Fibroblast of the aortic adventitia (primary cell): ENCODE data around the gene COL18A1. TPM values are rescaled to one million over a fixed set of nuclear protein-coding genes. Genes with fewer than 3 reads are reported as not detected.

ENCODE experiments used
- DNase-seq: peaks from one replicate; pipeline ENCODE4 v3.0.0-alpha.2; 2010; ENCODE audit warnings: low read depth
- H3K4me3 ChIP-seq: 2 replicates; pipeline ENCODE4 v1.5.1; 2011; ENCODE audit warnings: low read depth, mild to moderate bottlenecking, control low read depth, low read length, moderate library complexity
- CTCF ChIP-seq: IDR thresholded peaks from 2 replicates; pipeline ENCODE4 v1.5.1; 2011; ENCODE audit warnings: mild to moderate bottlenecking, low read length, control low read depth, inconsistent platforms; ENCODE audit not compliant: insufficient read depth
- total RNA-seq: library from RNA; depleted of rRNA; stranded (reverse); fragments of >200 nt; gene quantifications from 2 replicates; pipeline ENCODE4 v1.2.3, GENCODE V29; 2012; ENCODE audit warnings: low replicate concordance

Gene COL18A1
- total RNA-seq, 1 donor: 57.9 TPM

DNA sequence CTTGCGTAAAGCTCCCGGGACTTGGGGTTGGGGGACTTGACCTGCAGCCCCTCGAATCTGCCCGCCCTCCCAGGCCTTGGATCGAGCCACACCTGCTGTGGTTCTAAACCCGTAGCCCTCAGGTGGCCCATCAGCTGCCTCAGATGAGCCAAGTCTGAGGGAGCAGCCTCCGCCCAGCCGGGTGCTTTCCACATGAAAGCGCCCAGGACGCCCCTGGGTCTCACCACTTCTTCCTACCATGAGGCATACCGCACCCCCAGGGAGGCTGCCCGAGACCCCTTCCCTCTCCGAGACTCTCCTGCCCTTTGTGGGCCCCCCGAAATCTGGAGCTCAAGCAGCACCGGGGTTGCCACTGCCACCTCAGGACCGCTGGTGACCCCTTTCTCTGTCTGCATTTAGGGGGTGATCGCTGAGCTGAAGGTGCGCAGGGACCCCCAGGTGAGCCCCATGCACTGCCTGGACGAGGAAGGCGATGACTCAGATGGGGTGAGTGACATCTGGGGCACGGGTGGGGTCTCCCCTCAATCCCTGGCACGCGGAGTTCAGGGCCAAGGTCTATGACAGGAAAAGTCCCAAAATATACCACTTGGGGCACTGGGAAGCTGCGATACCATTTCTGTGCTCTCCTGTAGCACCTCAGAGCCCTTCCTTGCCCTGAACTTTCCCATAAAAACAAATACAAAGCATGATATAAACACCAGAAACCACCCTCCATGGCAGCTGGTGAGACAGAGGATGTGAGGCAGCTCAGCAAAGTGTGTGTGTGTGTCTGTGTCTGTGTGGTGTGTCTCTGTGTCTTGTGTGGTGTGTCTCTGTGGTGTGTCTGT lies 68.7 kb downstream of the COL18A1 start:
- no peak for DNase-seq
- H3K4me3 ChIP-seq: no peak overlapping the region
- no peak for TF ChIP-seq CTCF

DNA sequence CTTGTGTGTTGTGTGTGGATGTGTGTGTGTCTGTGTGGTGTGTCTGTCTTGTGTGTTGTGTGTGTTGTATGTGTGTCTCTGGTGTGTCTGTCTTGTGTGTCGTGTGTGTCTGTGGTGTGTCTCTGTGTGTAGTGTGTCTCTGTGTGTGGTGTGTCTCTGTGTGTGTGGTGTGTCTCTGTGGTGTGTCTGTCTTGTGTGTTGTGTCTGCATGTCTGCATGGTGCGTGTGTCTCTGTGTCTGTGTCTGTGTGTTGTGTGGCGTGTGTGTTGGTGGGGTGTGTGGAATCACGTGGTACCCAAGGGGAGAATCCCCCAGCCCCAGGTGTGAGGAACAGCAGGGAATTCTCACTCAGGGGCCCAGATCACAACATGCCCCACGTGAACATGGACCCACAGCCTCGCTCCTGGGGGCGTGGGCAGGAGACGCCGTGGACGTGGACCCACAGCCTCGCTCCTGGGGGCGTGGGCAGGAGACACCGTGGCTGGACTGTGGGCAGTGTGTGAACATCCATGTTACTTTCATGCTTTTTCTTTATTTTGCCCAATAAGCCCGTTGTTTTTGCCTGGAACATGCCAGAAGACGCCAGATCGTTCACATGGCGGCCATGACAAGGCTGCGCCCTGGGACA lies 69.5 kb downstream of the COL18A1 start:
- DNase-seq: no peak
- no peak for TF ChIP-seq CTCF
- H3K4me3 ChIP-seq: no peak overlapping the region

- no peak for DNase-seq
- H3K4me3 ChIP-seq: no peak overlapping the region
- TF ChIP-seq CTCF: no peak
These were observed 70.2 kb downstream of the COL18A1 start for GRCh38 chr21:45475004-45475685.

- TF ChIP-seq CTCF: no peak
- DNase-seq: no peak
- H3K4me3 ChIP-seq: no peak overlapping the region
These were observed 71.0 kb downstream of the COL18A1 start for GRCh38 chr21:45475797-45476570.

GRCh38 chr21:45476582-45476981 lies 71.6 kb downstream of the COL18A1 start:
- no peak for DNase-seq
- no peak for TF ChIP-seq CTCF
- no peak overlapping the region for H3K4me3 ChIP-seq
